Measurements from ENCODE around the gene RACK1.
"Not testable (repeated sequence)": the region's sequence is repeated elsewhere in the genome, so short reads cannot be mapped to it uniquely, and the experiment has no call there.

DNA sequence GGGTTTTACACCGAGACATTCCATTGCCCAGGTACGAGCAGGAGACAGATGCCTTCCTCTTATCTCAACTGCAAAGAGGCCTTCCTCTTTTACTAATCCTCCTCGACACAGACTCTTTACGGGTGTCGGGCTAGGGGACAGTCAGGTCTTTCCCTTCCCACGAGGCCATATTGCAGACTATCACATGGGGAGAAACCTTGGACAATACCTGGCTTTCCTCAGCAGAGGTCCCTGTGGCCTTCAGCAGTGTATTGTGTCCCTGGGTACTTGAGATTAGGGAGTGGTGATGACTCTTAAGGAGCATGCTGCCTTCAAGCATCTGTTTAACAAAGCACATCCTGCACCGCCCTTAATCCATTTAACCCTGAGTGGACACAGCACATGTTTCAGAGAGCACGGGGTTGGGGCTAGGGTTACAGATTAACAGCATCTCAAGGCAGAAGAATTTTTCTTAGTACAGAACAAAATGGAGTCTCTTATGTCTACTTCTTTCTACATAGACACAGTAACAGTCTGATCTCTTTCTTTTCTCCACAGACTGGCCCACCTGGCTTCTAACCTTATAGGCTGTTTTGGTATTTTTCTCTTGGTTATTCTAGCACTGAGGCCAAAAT, 23.7 kb upstream of the RACK1 start:
- TF ChIP-seq, protein P1, sequence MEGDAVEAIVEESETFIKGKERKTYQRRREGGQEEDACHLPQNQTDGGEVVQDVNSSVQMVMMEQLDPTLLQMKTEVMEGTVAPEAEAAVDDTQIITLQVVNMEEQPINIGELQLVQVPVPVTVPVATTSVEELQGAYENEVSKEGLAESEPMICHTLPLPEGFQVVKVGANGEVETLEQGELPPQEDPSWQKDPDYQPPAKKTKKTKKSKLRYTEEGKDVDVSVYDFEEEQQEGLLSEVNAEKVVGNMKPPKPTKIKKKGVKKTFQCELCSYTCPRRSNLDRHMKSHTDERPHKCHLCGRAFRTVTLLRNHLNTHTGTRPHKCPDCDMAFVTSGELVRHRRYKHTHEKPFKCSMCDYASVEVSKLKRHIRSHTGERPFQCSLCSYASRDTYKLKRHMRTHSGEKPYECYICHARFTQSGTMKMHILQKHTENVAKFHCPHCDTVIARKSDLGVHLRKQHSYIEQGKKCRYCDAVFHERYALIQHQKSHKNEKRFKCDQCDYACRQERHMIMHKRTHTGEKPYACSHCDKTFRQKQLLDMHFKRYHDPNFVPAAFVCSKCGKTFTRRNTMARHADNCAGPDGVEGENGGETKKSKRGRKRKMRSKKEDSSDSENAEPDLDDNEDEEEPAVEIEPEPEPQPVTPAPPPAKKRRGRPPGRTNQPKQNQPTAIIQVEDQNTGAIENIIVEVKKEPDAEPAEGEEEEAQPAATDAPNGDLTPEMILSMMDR (IDR thresholded peaks at IDR 0.05; ENCODE audit: low read depth, low read length): not testable (repeated sequence)
- not testable (repeated sequence) for TF ChIP-seq EZH2phosphoT487 (IDR thresholded peaks at IDR 0.05; ENCODE audit: low read depth)

Data from OCI-LY3 (cell line).